ENCODE data around the gene NTF3.

Gene NTF3

GRCh38 chr12:5456906-5457305, 25.0 kb downstream of the NTF3 start:
- DNase-seq (ENCODE audit: low read depth) = no peak

- DNase-seq (ENCODE audit: low read depth) = no peak
Measured at GRCh38 chr12:5458229-5459050, 26.5 kb downstream of the NTF3 start.

- no peak for DNase-seq (ENCODE audit: low read depth)
Measured at GRCh38 chr12:5459051-5459782, 27.3 kb downstream of the NTF3 start.

GRCh38 chr12:5460817-5461216, 28.9 kb downstream of the NTF3 start:
- DNase-seq (ENCODE audit: low read depth) = no peak

GRCh38 chr12:5461966-5462365, 30.1 kb downstream of the NTF3 start:
- no peak for DNase-seq (ENCODE audit: low read depth)

- no peak for DNase-seq (ENCODE audit: low read depth)
Measured at GRCh38 chr12:5464096-5464495, 32.2 kb downstream of the NTF3 start.

- DNase-seq (ENCODE audit: low read depth) = no peak
Measured at GRCh38 chr12:5465384-5465783, 33.5 kb downstream of the NTF3 start.

GRCh38 chr12:5466521-5466960, 34.6 kb downstream of the NTF3 start:
- no peak for DNase-seq (ENCODE audit: low read depth)

GRCh38 chr12:5467931-5468330, 36.0 kb downstream of the NTF3 start:
- no peak for DNase-seq (ENCODE audit: low read depth)

- DNase-seq (ENCODE audit: low read depth) = no peak
Measured at GRCh38 chr12:5470221-5470620, 38.3 kb downstream of the NTF3 start.

- no peak for DNase-seq (ENCODE audit: low read depth)
Measured at GRCh38 chr12:5470703-5471102, 38.8 kb downstream of the NTF3 start.

- no peak for DNase-seq (ENCODE audit: low read depth)
Measured at GRCh38 chr12:5473076-5473782, 41.3 kb downstream of the NTF3 start.

- no peak for DNase-seq (ENCODE audit: low read depth)
Measured at GRCh38 chr12:5473783-5474116, 41.8 kb downstream of the NTF3 start.

- DNase-seq (ENCODE audit: low read depth) = no peak
Measured at GRCh38 chr12:5476356-5476755, 44.4 kb downstream of the NTF3 start.

- no peak for DNase-seq (ENCODE audit: low read depth)
Measured at GRCh38 chr12:5478081-5478706, 46.3 kb downstream of the NTF3 start.

GRCh38 chr12:5479761-5480160, 47.9 kb downstream of the NTF3 start:
- DNase-seq (ENCODE audit: low read depth) = no peak

- no peak for DNase-seq (ENCODE audit: low read depth)
Measured at GRCh38 chr12:5480218-5480937, 48.5 kb downstream of the NTF3 start.

GRCh38 chr12:5480938-5481303, 49.0 kb downstream of the NTF3 start:
- DNase-seq (ENCODE audit: low read depth) = no peak

- DNase-seq (ENCODE audit: low read depth) = no peak
Measured at GRCh38 chr12:5481645-5482044, 49.7 kb downstream of the NTF3 start.

- DNase-seq (ENCODE audit: low read depth) = no peak
Measured at GRCh38 chr12:5484426-5484825, 52.5 kb downstream of the NTF3 start.

- no peak for DNase-seq (ENCODE audit: low read depth)
Measured at GRCh38 chr12:5485454-5485853, 53.5 kb downstream of the NTF3 start.

GRCh38 chr12:5487076-5487475, 55.2 kb downstream of the NTF3 start:
- no peak for DNase-seq (ENCODE audit: low read depth)

All from activated T-helper 9 cell treated with anti-CD3 and anti-CD28 coated beads, Interleukin-2, amount 50 U/mL, for 16 hours (primary cell).